SHP77 (cell line): ENCODE results near the gene PRSS33.
A peak's percentile ranks its signal among the peaks of the same experiment; 100 is the strongest.

ENCODE experiments used
- DNase-seq, 2 experiments: peaks; one replicate each; lab custom pipeline; 2025; lab: John Stamatoyannopoulos, UW

The PRSS33 gene

GRCh38 chr16:2777231-2777902 is 10.0 kb downstream of the PRSS33 start, which contains the start of gene ELOB:
Gene ELOB, minus strand, starts transcription at chr16:2777280. Its CDS starts 41 bp downstream, at chr16:2777239.
- peak; percentile 71 to 73 for DNase-seq

DNA sequence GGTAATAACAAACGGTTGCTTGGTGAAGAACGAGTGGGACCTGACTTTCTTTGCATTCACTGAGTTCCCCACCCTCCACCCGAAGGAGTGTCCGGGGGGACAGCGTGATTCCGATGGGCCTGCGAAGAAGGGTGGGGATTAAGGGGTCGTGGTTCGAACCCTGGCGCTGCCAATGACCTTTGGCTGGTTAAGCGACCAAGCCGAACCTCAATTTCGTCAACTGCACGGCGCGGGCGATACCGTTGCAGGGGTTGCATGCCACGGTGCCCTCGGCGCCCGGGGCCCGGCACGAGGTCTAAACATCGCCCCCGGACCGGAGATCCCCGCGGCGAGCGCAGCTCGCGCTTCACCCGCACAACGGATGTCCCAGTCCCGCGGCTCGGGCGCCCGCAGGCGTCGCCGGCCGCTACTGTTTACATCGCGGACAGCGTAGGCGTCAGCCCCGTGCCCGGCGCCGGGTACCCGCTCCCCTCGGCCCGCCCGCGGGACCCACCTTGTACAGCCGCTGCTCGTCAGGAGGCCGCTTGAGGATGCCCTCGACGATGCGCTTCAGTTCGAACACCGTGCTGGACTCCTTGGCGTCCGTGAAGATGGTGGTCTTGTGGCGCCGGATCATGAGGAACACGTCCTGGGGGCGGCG is 10.7 kb downstream of the PRSS33 start:
- no peak for DNase-seq

DNA sequence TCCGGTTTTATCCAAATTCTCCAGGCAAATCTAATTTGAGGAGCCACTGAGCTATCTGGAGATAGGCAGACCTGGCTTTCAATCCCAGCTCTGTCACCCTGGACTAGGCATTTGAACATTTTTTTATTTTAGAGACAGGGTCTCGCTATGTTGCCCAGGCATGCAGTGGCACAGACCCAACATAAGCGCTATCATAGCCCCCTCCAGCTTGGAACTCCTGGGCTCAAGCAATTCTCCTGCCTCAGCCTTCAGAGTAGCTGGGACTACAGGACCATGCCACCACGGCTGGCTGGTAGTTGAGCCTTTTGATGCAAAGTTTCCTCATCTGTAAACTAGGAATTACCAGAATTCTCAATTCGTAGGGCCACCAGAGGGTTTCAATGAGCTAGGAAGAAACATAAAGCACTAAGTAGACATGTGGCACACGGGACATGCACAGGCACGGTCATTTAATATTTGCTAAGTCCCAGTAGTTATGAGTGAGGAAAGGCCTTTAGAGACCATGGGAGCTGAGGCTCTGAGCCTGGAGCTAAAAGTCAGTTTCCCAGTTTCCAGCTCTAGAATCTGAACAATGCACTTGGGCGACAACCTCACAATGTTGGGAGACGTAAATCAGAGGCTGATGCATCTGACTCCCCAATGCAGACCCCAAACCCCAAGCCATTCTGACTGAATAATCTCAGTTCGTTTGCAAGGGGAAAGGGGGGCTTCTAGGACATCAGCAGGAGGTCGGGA is 11.4 kb downstream of the PRSS33 start:
- DNase-seq = no peak

DNA sequence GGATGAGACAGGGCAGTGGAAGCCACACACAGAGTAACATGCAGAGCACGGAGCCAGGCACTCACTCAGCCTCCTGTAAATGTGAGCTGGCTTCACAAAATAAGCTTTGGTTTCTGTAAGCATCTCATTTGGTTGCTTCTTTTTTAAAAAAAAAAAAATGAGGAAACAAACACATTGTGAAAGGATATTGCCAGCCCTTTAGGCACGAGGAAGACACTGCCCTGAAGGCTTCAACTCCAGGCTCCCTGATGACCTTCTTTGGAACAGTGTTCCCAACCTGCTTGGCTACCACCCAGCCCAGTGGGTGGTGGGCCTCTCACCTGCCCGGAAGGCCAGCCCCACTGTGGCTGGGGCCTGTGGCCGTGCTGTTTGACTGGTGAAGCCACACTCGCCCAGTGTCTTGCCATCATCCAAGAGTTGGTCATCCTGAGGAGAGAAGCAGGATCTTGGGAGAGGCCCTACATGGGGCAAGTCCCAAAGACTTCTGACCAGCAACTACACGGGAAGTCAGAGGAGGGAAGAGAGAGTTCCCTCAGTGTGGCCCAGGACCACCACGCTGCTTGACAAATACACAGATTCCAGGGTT is 12.1 kb downstream of the PRSS33 start:
- DNase-seq = no peak

DNA sequence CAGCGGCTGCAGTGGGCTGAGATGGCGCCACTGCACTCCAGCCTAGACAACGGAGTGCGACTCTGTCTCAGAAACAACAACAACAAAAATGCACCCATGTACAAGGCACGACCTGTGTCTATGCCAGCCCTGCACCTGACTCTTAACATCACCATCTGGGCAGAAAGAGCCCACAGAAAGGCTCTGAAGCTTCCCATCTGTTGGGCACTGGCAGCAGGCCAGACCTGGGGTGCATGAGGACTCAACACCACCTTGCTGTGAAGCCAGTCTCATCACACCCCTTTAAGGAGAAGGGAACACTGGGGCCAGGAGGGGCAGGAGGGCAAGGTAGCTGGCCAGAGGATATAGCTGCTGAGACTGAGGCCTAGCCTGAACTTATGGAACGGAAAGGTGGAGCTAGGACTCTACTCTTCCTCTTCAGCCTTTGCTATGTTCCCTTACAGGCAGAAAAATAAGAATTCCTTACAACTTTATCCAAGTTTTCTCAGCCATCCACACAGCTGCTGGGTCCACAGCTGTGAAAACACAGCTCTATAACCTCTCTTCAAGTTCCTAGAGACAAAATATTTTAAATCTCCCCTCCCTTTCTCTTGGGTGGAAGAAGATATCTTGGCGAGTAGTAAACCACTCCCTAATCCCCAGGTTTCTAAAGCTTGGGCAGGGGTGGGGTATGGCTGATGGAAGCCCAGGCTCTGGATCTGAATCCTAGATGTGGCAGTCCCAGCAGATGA is 13.0 kb downstream of the PRSS33 start:
- no peak for DNase-seq

- DNase-seq = no peak
These were observed 14.0 kb downstream of the PRSS33 start for GRCh38 chr16:2773188-2773968.

DNA sequence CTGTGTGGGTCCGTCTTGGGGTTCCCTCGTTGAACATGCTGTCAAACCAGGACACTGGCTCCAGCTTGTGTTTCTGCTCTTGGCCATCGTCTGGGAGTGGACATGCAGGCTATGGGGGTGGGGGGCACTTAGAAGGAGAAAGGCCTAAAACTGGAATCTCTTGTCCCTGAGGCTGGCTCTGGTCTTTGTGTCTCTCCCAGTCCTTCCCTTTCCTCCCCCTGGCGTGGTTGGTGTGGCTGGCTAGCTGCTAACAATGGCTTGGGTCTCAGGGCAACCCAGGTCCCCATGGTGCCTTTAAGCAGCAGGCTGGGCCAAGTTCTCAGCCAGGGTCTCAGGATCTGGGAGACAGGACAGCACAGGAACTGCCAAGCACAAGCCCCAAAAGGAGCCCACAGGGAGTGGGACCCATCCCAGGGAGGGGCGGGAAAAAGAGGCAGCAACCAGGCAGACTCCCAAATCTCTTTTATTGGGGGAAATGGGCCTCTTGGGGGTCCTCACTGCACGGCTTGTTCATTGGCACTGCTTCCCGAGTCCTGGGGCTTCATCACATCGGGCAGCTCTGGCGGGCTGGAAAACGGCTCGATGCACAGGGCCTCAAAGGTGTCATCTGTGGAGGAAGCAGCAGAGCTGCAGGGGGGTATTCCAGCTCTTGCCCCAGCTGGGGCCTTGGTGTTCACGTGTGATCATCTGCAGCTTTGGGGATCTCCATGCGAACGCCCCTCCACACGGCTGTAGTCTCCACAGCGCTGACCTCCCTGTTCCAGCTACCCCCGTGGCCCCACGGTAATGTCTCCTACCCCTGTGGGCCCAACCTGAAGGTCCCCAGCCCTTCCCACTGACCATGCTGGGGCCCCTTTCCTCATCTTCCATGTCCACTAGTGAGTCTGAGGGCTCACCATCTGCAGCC is 15.6 kb downstream of the PRSS33 start:
- no peak for DNase-seq

GRCh38 chr16:2770057-2770951 is 17.1 kb downstream of the PRSS33 start:
- DNase-seq = peak in 1 of 2 experiments; percentile 24

DNA sequence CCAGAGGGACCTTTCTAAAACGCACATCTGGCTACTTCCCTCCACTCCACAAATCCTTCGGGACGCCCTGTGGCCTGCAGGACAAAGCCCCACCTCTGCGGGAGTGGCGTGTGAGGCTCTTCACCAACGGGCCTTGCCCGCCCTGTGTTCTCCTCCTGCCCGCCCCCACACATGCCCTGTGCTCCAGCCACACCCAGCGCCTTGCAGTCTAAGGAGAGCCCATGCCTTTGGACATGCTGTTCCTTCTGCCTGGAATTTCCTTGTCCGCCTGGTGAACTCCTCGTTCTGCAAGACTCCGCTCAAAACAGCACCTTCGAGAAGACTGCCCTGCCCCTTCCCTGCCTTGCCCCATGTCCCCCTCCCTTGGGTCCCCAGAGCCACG is 17.7 kb downstream of the PRSS33 start:
- no peak for DNase-seq

GRCh38 chr16:2769100-2769529 is 18.2 kb downstream of the PRSS33 start:
- DNase-seq = no peak

DNA sequence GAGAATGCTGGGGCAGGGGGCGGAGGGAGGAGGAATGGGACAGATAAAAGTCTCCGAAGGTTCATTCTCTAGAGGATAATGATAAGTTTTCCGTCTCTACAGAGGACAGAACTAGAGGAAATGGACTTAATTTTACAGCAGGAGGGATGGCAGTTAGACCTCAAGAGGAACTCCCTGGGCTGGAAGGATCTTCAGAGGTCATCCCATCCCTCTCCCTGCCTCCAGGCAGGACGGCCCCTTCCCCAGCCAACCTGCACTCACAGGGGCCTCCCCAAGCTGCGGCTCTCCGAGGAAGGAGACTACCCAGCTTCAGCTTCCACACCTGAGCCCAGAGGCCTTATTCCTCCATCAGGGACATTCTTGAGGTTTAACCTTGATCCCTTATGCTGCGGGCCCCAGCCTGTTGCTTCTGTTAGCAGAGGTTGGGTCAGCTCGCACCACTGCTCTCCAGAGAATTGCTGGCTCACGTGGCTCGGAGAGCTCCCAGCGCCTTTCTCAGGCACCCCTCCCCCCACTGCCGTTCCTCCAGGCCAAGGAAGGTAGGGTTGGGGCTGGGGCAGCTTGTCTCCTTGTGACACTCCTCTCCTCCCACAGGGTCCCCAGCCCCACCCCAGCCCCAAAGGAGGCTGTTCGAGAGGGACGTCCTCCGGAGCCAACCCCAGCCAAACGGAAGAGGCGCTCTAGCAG is 18.8 kb downstream of the PRSS33 start:
- no peak for DNase-seq

- no peak for DNase-seq
These were observed 19.5 kb downstream of the PRSS33 start for GRCh38 chr16:2767891-2768290.

DNA sequence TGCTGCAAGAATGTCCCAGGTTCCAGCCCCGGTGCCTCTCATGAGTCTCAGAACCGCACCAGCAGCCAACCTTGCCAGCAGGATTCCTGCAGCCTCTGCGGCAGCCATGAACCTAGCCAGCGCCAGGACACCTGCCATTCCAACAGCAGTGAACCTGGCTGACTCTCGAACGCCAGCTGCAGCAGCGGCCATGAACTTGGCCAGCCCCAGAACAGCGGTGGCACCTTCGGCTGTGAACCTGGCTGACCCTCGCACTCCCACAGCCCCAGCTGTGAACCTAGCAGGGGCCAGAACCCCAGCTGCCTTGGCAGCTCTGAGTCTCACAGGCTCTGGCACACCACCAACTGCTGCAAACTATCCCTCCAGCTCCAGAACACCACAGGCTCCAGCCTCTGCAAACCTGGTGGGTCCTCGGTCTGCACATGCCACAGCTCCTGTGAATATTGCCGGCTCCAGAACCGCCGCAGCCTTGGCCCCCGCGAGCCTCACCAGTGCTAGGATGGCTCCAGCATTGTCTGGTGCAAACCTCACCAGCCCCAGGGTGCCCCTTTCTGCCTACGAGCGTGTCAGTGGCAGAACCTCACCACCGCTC is 20.1 kb downstream of the PRSS33 start:
- DNase-seq = no peak

GRCh38 chr16:2766430-2767139 is 20.8 kb downstream of the PRSS33 start:
- DNase-seq = no peak

DNA sequence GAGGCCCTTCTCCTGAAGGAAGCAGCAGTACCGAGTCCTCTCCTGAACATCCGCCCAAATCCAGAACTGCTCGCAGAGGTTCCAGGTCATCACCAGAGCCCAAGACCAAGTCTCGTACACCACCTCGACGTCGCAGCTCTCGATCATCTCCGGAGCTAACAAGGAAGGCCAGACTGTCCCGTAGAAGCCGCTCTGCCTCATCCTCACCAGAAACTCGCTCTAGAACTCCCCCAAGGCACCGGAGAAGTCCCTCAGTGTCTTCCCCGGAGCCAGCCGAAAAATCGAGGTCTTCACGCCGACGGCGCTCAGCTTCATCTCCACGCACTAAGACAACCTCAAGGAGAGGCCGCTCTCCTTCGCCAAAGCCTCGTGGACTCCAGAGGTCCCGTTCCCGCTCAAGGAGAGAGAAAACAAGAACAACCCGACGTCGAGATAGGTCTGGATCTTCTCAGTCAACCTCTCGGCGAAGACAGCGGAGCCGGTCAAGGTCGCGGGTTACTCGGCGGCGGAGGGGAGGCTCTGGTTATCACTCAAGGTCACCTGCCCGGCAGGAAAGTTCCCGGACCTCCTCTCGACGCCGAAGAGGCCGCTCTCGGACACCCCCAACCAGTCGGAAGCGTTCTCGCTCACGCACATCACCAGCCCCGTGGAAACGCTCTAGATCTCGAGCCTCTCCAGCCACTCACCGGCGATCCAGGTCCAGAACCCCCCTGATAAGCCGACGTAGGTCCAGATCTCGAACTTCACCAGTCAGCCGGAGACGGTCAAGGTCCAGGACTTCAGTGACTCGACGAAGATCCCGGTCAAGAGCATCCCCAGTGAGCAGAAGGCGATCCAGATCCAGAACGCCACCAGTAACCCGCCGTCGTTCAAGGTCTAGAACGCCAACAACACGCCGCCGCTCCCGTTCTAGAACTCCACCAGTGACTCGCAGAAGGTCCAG is 21.6 kb downstream of the PRSS33 start:
- DNase-seq = no peak

GRCh38 chr16:2764718-2765117 is 22.6 kb downstream of the PRSS33 start:
- DNase-seq = no peak
